Body of pancreas (tissue), 4 donors: Measurements from ENCODE around the gene SLC9C1.

Source experiments
- POLR2A ChIP-seq, 3 donors: fragments of 450-650 bp; IDR thresholded peaks; one replicate each; pipeline ENCODE4 v1.6.1; 2016; ENCODE audit warnings: antibody characterized with exemption in 3 of 3, mild to moderate bottlenecking in 2 of 3
- TF ChIP-seq, protein P1 (sequence below), 7 experiments: fragments of 450-650 bp in 4 of 7; fragments of 200-600 bp in 3 of 7; sonication (generic) in 3 of 7; IDR thresholded peaks; one replicate each; pipeline ENCODE4 v1.5.1; 2016 to 2019; ENCODE audit warnings: antibody characterized with exemption in 7 of 7

DNA sequence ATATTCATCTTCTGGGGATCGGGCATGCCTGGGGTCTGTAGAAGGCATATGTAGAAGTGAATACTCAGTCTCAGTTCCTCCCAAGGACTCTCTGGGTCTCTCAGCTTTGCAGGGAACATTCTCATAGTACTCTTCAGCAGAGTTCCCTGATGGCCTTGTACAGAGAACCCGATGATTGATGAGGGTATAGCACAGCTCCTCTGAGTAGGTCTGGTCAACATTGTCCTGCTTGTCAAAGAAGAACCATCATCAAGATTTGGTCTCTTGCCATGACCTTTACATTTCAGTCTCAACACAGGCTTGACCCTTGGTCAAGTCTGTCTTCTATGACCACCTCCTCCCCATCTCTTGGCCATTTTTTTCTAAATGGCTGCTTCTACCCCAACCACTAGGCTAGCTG is 170.5 kb downstream of the SLC9C1 start:
- no peak for TF ChIP-seq POLR2A (IDR thresholded peaks at IDR 0.05)
- TF ChIP-seq, protein P1, sequence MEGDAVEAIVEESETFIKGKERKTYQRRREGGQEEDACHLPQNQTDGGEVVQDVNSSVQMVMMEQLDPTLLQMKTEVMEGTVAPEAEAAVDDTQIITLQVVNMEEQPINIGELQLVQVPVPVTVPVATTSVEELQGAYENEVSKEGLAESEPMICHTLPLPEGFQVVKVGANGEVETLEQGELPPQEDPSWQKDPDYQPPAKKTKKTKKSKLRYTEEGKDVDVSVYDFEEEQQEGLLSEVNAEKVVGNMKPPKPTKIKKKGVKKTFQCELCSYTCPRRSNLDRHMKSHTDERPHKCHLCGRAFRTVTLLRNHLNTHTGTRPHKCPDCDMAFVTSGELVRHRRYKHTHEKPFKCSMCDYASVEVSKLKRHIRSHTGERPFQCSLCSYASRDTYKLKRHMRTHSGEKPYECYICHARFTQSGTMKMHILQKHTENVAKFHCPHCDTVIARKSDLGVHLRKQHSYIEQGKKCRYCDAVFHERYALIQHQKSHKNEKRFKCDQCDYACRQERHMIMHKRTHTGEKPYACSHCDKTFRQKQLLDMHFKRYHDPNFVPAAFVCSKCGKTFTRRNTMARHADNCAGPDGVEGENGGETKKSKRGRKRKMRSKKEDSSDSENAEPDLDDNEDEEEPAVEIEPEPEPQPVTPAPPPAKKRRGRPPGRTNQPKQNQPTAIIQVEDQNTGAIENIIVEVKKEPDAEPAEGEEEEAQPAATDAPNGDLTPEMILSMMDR (IDR thresholded peaks at IDR 0.05) = no peak
